Esophagus muscularis mucosa (tissue), 3 donors: ENCODE measurements around the gene HIVEP1.

Experiments used
- POLR2AphosphoS5 ChIP-seq, 2 donors: sonication (generic); formaldehyde crosslinking; IDR thresholded peaks; one replicate each; pipeline ENCODE4 v1.6.1; 2017; ENCODE audit warnings: antibody characterized with exemption in 2 of 2
- TF ChIP-seq, protein P1 (sequence below), 3 experiments: fragments of 200-600 bp in 2 of 3; fragments of 450-650 bp in 1 of 3; sonication (generic) in 2 of 3; IDR thresholded peaks; one replicate each; pipeline ENCODE4 v1.5.1; 2017 to 2019; ENCODE audit warnings: antibody characterized with exemption in 3 of 3, mild to moderate bottlenecking in 2 of 3, moderate library complexity in 1 of 3

DNA sequence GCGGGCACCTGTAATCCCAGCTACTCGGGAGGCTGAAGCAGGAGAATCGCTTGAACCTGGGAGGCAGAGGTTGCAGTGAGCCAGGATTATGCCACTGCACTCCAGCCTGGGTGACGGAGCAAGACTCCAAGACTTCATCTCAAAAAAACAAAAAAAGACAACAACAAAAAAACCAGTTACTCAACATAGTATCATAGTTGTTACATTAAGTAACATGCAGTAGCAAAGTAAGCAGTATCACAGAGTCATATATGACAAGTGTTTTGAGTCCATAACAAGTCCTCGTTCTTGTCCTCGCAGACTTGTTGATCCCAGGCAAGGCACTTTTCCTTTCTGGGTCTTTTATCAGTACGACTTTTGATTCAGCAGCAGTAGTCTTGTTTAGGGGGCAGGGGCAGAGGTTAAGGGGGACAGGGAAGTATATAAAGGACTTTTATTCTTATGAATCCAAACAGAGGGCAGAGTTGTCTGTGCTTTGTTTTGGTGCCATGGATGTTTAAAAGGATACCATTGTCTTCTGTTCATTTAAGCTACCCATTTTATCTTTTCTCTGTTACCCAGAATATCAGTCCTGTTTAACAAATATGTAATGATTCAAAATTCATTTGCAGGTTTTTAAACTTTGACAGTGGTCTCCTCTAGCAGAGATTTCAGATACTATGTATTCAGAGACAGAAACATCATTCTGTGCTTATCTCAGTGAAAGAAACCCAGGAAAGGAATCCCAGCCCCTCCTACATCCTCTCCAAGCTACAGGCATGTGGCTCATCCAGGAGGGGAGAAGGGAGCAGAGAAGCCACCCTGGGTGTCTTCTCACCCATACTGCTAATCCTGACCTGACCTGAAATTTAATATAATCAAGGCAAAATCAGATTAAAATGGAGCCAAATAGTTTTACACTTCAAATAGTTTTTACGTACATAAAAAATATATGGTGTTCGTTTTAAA, 140.2 kb downstream of the HIVEP1 start:
- TF ChIP-seq, protein P1, sequence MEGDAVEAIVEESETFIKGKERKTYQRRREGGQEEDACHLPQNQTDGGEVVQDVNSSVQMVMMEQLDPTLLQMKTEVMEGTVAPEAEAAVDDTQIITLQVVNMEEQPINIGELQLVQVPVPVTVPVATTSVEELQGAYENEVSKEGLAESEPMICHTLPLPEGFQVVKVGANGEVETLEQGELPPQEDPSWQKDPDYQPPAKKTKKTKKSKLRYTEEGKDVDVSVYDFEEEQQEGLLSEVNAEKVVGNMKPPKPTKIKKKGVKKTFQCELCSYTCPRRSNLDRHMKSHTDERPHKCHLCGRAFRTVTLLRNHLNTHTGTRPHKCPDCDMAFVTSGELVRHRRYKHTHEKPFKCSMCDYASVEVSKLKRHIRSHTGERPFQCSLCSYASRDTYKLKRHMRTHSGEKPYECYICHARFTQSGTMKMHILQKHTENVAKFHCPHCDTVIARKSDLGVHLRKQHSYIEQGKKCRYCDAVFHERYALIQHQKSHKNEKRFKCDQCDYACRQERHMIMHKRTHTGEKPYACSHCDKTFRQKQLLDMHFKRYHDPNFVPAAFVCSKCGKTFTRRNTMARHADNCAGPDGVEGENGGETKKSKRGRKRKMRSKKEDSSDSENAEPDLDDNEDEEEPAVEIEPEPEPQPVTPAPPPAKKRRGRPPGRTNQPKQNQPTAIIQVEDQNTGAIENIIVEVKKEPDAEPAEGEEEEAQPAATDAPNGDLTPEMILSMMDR (IDR thresholded peaks at IDR 0.05) = no peak
- TF ChIP-seq POLR2AphosphoS5 (IDR thresholded peaks at IDR 0.05) = no peak
